ENCODE results near the gene ANGPTL5.
A peak's percentile ranks its signal among the peaks of the same experiment; 100 is the strongest.
"Not testable (repeated sequence)": the region's sequence is repeated elsewhere in the genome, so short reads cannot be mapped to it uniquely, and the experiment has no call there.

Gene ANGPTL5

DNA sequence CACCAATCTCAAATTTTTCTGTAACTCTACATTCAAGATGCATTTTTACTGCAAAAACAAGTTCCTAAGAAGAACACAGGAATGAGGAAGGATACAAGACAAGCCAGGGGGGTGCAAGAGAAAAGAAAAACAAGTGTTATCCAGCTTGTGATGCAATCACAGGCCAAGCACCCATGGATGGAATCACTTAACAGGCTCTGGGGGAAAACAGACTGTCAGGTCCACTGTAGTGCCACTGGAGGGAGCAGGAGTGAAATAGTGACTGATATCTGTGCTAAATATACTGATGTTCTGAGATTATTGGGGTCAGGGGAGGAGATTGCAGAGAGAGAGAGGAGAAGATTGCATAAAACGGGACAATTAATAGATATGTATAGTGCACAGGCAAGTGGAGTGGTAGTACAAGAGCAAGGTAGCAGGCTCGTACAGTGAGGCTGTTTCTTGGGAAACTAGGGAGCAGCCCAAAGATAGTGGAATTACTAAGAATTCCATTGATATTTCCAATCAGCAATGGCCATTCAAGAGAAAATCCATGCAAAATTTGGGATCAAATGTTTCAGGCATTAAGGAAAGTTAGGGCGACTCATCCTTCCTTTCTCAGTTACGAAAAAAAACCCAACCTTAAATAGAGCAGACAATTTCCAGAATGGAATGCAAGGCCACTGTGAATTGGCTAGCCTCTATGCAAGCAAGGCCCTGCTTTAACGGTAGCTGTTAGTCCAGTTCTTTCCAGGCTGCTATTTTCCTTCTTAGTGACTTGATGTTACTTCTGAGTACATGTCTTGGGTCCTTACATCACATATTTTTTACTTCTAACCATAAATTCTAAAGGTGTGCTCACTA, 53.7 kb downstream of the ANGPTL5 start:
- TF ChIP-seq, protein P1, sequence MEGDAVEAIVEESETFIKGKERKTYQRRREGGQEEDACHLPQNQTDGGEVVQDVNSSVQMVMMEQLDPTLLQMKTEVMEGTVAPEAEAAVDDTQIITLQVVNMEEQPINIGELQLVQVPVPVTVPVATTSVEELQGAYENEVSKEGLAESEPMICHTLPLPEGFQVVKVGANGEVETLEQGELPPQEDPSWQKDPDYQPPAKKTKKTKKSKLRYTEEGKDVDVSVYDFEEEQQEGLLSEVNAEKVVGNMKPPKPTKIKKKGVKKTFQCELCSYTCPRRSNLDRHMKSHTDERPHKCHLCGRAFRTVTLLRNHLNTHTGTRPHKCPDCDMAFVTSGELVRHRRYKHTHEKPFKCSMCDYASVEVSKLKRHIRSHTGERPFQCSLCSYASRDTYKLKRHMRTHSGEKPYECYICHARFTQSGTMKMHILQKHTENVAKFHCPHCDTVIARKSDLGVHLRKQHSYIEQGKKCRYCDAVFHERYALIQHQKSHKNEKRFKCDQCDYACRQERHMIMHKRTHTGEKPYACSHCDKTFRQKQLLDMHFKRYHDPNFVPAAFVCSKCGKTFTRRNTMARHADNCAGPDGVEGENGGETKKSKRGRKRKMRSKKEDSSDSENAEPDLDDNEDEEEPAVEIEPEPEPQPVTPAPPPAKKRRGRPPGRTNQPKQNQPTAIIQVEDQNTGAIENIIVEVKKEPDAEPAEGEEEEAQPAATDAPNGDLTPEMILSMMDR (IDR thresholded peaks at IDR 0.05; ENCODE audit: control insufficient read depth, insufficient read depth, low read depth, low read length, missing control alignments): peak; percentile 71
- H3K4me3 ChIP-seq (ENCODE audit: control insufficient read depth, low read depth, low read length): no peak overlapping the region
- peak; percentile 77 for DNase-seq (ENCODE audit: low read depth)

DNA sequence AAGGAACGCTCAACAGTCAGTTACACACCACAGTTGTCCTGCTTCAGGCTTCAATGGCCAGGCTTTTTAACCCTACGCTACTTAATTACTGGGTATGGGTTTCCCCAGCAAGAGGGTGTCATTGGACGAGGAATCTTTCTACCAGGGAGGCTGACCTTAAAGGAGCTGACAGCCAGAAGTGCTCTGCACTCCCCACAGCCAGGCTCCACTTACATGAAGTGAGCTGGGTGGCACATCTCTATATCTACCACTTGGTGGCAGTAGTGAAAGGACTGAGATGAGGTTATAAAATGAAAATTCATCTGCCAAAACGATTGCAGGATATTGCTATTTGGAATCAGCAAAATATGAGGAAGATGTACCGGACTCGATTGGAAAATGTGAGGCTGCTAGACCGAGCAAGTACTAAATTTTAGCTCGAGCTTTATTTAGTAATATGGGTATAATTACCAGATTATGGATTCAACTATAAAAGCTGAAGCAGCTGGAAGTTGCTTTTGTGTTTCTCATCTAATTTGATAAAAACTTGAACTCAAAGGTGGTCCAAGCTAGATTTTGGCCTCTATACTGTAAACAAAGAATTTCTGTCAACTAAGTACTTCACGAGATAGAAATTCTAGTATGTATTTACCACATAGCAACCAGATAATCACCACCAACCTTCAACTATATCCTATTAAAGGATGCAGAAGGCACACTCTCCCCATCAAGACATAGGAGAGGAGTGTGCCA, 55.5 kb downstream of the ANGPTL5 start:
- no peak overlapping the region for H3K4me3 ChIP-seq (ENCODE audit: control insufficient read depth, low read depth, low read length)
- TF ChIP-seq, protein P1 (IDR thresholded peaks at IDR 0.05; ENCODE audit: control insufficient read depth, insufficient read depth, low read depth, low read length, missing control alignments): peak; percentile 82
- DNase-seq (ENCODE audit: low read depth): no peak

DNA sequence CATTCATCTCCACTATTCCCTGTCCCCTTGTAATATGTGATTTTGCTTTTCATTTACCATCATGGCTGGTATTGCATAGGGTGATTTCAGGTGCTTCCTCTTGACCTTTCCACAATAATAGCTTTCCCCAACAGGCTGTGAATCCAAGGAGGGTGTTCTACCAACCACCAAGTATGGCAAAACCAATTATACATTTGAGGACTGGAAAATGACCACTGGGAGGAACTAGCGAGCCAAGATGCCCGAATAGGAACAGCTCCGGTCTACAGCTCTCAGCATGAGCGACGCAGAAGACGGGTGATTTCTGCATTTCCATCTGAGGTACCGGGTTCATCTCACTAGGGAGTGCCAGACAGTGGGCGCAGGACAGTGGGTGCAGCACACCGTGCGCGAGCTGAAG, 64.1 kb downstream of the ANGPTL5 start:
- DNase-seq (ENCODE audit: low read depth); H3K4me3 ChIP-seq (ENCODE audit: control insufficient read depth, low read depth, low read length): not testable (repeated sequence)
- TF ChIP-seq, protein P1 (IDR thresholded peaks at IDR 0.05; ENCODE audit: control insufficient read depth, insufficient read depth, low read depth, low read length, missing control alignments): peak; percentile 41

DNA sequence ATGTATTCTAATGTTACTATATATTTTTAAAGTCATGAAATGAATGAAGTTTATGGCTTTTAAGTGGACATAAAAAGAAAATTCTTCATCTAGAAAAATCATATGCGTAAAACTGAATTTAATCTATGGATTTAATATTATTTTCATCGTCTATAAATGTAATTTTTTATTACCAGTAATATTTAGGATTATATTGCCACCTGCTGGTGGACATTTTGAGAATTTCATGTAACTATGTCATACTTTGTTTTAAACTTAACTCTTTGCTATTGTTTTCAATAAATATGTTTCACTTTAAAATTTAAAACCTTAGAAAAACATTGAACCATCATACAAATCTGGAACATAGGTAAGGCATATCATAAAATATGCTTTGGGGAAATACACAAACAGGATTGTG, 68.1 kb downstream of the ANGPTL5 start:
- TF ChIP-seq, protein P1 (IDR thresholded peaks at IDR 0.05; ENCODE audit: control insufficient read depth, insufficient read depth, low read depth, low read length, missing control alignments): no peak
- H3K4me3 ChIP-seq (ENCODE audit: control insufficient read depth, low read depth, low read length): no peak overlapping the region

DNA sequence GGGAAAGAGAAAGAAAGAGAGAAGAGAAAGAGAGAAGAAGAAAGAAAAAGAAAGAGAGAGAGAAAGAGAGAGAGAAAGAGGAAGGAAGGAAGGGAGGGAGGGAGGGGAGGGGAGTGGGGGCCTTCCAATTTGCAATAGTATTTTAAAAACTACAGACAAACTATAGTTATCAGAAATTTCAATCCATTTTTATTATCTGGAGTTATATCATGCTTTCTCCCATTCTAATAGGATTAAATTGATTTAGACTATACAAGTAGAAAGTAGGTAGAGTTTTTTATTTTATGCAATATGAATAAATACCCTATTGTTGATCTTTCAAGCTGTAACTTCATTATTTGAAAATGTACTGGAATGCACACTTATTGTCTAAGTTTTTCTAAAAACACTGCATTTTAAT, 71.7 kb downstream of the ANGPTL5 start:
- TF ChIP-seq, protein P1 (IDR thresholded peaks at IDR 0.05; ENCODE audit: control insufficient read depth, insufficient read depth, low read depth, low read length, missing control alignments): no peak
- no peak overlapping the region for H3K4me3 ChIP-seq (ENCODE audit: control insufficient read depth, low read depth, low read length)
- DNase-seq (ENCODE audit: low read depth): no peak

More for the DNA sequence above, 68.1 kb downstream of the ANGPTL5 start:
- no peak for DNase-seq (ENCODE audit: low read depth)

DNA sequence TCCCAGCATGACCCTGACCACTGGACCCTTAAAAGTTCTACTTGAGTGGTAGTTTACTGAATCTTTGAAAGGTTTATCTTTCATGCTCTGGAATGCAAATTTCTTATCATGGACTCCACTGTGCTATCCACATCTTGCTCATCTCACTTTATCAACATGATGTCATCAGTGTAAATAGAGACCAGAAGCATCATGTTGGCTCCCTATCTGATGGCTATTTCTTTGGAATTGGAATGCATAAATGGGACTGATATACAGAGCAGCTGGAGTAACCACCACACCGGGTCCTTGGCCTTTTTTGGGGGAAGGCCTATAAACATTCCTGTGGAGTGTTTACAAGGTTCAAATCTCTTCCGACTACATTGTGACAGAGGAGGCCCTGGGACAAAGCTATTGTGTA, 75.6 kb downstream of the ANGPTL5 start:
- TF ChIP-seq, protein P1 (IDR thresholded peaks at IDR 0.05; ENCODE audit: control insufficient read depth, insufficient read depth, low read depth, low read length, missing control alignments): no peak
- no peak overlapping the region for H3K4me3 ChIP-seq (ENCODE audit: control insufficient read depth, low read depth, low read length)
- DNase-seq (ENCODE audit: low read depth): no peak

Data from AG09309 (cell line).